Measurements from ENCODE around the gene KLHL12.

Gene KLHL12

GRCh38 chr1:202848191-202848542 is 78.9 kb downstream of the KLHL12 start:
- H2AFZ ChIP-seq (ENCODE audit: low read depth), result no peak overlapping the region
- H3K9ac ChIP-seq, result no peak overlapping the region
- H3K4me1 ChIP-seq (ENCODE audit: low read depth, poor library complexity, severe bottlenecking), result no peaks in the 10 kb centered on the region
- no peaks in the 10 kb centered on the region for H4K20me1 ChIP-seq (ENCODE audit: insufficient read depth)
- no peak overlapping the region for H3K4me2 ChIP-seq
- H3K79me2 ChIP-seq (ENCODE audit: insufficient read depth, low read depth), result no peaks in the 10 kb centered on the region
- H3K27me3 ChIP-seq (ENCODE audit: insufficient read depth, low read depth), result no peaks in the 10 kb centered on the region
- TF ChIP-seq CTCF (conservative IDR thresholded peaks at IDR 0.05; ENCODE audit: low read depth, low read length), result no peak
- no peak overlapping the region for H3K27ac ChIP-seq
- no peak overlapping the region for H3K4me3 ChIP-seq (IDR thresholded peaks at IDR 0.05; ENCODE audit: insufficient read depth, low read depth, low read length)
- H3K36me3 ChIP-seq (ENCODE audit: insufficient read depth), result no peaks in the 10 kb centered on the region

GRCh38 chr1:202844935-202845334 is 82.1 kb downstream of the KLHL12 start:
- Histone ChIP-seq H2AFZ (ENCODE audit: low read depth) (no peak overlapping the region), H3K4me3 (IDR thresholded peaks at IDR 0.05; ENCODE audit: insufficient read depth, low read depth, low read length) (no peak overlapping the region), H3K27ac (no peak overlapping the region), H3K36me3 (ENCODE audit: insufficient read depth) (no peaks in the 10 kb centered on the region), H3K27me3 (ENCODE audit: insufficient read depth, low read depth) (no peaks in the 10 kb centered on the region), H3K4me2 (no peak overlapping the region), H4K20me1 (ENCODE audit: insufficient read depth) (no peaks in the 10 kb centered on the region), H3K4me1 (ENCODE audit: low read depth, poor library complexity, severe bottlenecking) (no peaks in the 10 kb centered on the region), H3K9ac (no peak overlapping the region), H3K79me2 (ENCODE audit: insufficient read depth, low read depth) (no peaks in the 10 kb centered on the region)
- TF ChIP-seq CTCF (conservative IDR thresholded peaks at IDR 0.05; ENCODE audit: low read depth, low read length), result no peak

- Histone ChIP-seq H3K27ac (no peak overlapping the region), H3K4me2 (no peak overlapping the region), H3K79me2 (ENCODE audit: insufficient read depth, low read depth) (no peaks in the 10 kb centered on the region), H3K9ac (no peak overlapping the region), H3K27me3 (ENCODE audit: insufficient read depth, low read depth) (no peaks in the 10 kb centered on the region), H3K36me3 (ENCODE audit: insufficient read depth) (no peaks in the 10 kb centered on the region), H3K4me3 (IDR thresholded peaks at IDR 0.05; ENCODE audit: insufficient read depth, low read depth, low read length) (no peak overlapping the region), H4K20me1 (ENCODE audit: insufficient read depth) (no peaks in the 10 kb centered on the region), H2AFZ (ENCODE audit: low read depth) (no peak overlapping the region), H3K4me1 (ENCODE audit: low read depth, poor library complexity, severe bottlenecking) (no peaks in the 10 kb centered on the region)
- TF ChIP-seq CTCF (conservative IDR thresholded peaks at IDR 0.05; ENCODE audit: low read depth, low read length), result no peak
Observed at GRCh38 chr1:202844259-202844658, 82.8 kb downstream of the KLHL12 start.

- no peaks in the 10 kb centered on the region for H3K4me1 ChIP-seq (ENCODE audit: low read depth, poor library complexity, severe bottlenecking)
- no peak for TF ChIP-seq CTCF (conservative IDR thresholded peaks at IDR 0.05; ENCODE audit: low read depth, low read length)
- no peaks in the 10 kb centered on the region for H3K36me3 ChIP-seq (ENCODE audit: insufficient read depth)
- H3K27me3 ChIP-seq (ENCODE audit: insufficient read depth, low read depth), result no peaks in the 10 kb centered on the region
- no peak overlapping the region for H3K4me3 ChIP-seq (IDR thresholded peaks at IDR 0.05; ENCODE audit: insufficient read depth, low read depth, low read length)
- no peak overlapping the region for H3K4me2 ChIP-seq
- H3K9ac ChIP-seq, result no peak overlapping the region
- H4K20me1 ChIP-seq (ENCODE audit: insufficient read depth), result no peaks in the 10 kb centered on the region
- H2AFZ ChIP-seq (ENCODE audit: low read depth), result no peak overlapping the region
- no peaks in the 10 kb centered on the region for H3K79me2 ChIP-seq (ENCODE audit: insufficient read depth, low read depth)
- no peak overlapping the region for H3K27ac ChIP-seq
Observed at GRCh38 chr1:202843081-202843480, 84.0 kb downstream of the KLHL12 start.

All from KMS-11 (cell line).